Adipocyte (in vitro differentiated cells): Measurements from ENCODE around the gene SMPDL3B.

Source experiments
- DNase-seq: peaks from one replicate; pipeline ENCODE4 v3.0.0-alpha.2; 2015; ENCODE audit warnings: low read depth
- H3K27me3 ChIP-seq: replicated peaks from 2 replicates; pipeline ENCODE4 v1.7.0; 2013; ENCODE audit warnings: mild to moderate bottlenecking, low read length, moderate library complexity; ENCODE audit not compliant: control insufficient read depth, insufficient read depth
- H3K36me3 ChIP-seq: 2 replicates; pipeline ENCODE4 v1.7.0; 2013; ENCODE audit warnings: low read length, mild to moderate bottlenecking, moderate library complexity; ENCODE audit not compliant: control insufficient read depth, insufficient read depth, severe bottlenecking
- H3K4me1 ChIP-seq: 2 replicates; pipeline ENCODE4 v1.7.0; 2013; ENCODE audit warnings: mild to moderate bottlenecking, low read length, moderate library complexity; ENCODE audit not compliant: control insufficient read depth, insufficient read depth
- H3K4me3 ChIP-seq: 2 replicates; pipeline ENCODE4 v1.7.0; 2013; ENCODE audit warnings: mild to moderate bottlenecking, low read length, moderate library complexity
- H3K9ac ChIP-seq: 2 replicates; pipeline ENCODE4 v1.7.0; 2013; ENCODE audit warnings: mild to moderate bottlenecking, low read length, moderate library complexity
- H3K9me3 ChIP-seq: 2 replicates; pipeline ENCODE4 v1.7.0; 2013; ENCODE audit warnings: mild to moderate bottlenecking, low read length, moderate library complexity; ENCODE audit not compliant: control insufficient read depth

SMPDL3B gene, protein sequence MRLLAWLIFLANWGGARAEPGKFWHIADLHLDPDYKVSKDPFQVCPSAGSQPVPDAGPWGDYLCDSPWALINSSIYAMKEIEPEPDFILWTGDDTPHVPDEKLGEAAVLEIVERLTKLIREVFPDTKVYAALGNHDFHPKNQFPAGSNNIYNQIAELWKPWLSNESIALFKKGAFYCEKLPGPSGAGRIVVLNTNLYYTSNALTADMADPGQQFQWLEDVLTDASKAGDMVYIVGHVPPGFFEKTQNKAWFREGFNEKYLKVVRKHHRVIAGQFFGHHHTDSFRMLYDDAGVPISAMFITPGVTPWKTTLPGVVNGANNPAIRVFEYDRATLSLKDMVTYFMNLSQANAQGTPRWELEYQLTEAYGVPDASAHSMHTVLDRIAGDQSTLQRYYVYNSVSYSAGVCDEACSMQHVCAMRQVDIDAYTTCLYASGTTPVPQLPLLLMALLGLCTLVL

DNA sequence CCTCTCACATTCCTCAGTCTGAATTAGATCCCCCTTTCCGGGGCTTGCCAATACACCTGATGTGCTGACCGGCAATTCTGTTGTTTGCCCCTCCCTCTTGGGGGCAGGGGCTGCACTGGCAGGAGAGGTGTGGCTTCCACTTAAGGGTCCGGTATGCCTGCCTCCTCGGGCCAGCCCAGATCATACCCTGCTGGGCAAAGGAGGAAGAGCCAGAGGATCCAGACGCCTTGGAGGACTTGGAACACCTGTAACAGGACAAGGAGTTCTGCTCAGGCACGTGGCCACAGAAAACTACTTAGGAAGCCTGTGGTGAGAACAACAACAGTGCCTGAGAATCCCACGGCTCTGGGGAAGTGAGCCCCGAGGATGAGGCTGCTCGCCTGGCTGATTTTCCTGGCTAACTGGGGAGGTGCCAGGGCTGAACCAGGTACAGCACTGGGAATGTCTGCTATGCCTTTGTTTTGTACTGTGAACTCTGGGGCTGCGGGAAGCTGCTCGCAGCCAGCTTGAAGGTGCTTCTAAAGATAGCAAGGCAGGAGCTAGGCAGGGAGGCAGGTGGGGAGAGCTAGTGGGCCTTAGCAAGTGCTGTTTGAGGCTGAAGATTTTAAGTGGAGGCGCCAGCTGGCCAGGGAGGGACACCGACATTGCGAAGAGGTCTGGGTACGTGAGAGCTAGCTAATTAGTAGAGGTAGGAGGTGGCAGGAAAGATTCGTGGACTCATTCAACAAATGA lies at the start of gene SMPDL3B:
TSS of gene SMPDL3B (plus strand) at position 183 of the 732 bp plus-strand sequence. CDS start at position 367, 184 bp downstream.
- peak; percentile 4 for DNase-seq
- Histone ChIP-seq H3K4me3 (no peak within 1 kb of the TSS), H3K9ac (no peak within 1 kb of the TSS), H3K9me3 (no peaks in the 10 kb centered on the region), H3K4me1 (peaks cover 4% of the 10 kb centered on the region), H3K27me3 (peaks cover 16% of the 10 kb centered on the region), H3K36me3 (no peaks in the 10 kb centered on the region)

DNA sequence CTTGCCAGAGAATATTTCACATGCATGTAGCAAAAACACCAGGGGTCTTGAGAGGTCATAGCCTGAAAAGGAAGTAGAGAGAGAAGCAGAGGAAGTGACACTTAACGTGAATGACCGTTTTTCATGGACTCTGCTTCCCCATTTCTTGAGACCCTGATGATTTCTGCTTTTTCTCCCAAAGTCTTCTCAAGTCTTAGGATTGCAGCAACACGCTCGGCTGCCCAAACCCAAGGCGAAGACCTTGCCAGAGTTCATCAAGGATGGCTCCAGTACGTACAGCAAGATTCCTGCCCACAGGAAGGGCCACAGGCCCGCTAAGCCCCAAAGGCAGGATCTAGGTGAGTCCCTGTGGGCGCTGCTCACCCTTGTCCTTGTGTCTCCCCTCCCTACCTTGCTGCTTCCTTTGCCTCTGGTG lies 49.7 kb upstream of the SMPDL3B start:
- Histone ChIP-seq H3K4me3 (no peak overlapping the region), H3K9ac (no peak overlapping the region), H3K4me1 (no peaks in the 10 kb centered on the region), H3K27me3 (no peaks in the 10 kb centered on the region), H3K9me3 (no peaks in the 10 kb centered on the region), H3K36me3 (peaks cover 47% of the 10 kb centered on the region)
- DNase-seq: no peak

DNA sequence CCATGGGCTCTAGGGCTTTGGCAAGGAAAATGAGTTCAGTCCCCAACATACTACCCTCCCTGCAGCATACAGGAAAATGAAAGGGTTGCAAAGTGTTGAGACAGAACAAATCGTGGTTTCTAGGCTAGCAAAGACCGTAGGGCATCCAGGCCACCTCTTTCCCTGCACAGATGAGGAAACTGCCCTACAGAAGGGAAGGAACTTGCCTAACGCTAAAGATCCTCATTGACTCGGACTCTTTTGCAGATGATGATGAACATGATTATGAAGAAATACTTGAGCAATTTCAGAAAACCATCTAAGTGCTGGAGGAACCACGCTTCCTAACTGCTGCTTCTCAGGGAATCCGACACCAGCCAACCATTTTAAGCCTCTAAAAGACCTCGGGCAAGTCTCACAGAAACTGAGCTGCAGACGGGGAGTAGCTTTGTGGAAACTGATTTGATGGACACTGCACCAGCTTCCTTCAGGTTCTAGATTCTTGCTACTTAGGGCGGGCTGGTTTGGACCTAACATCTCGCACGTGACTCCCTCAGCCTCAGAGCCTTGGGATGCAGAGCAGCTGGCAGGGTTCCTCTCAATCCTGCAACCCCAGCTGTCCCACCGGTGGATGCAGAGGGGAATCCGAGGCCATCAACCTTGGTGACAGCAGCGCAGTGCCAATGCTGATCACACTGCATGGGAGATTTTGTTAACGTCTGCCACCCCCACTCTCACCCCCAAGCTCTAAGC lies 49.0 kb upstream of the SMPDL3B start:
- Histone ChIP-seq H3K9me3 (no peaks in the 10 kb centered on the region), H3K4me3 (no peak overlapping the region), H3K4me1 (peaks cover 3% of the 10 kb centered on the region), H3K27me3 (no peaks in the 10 kb centered on the region), H3K36me3 (peaks cover 47% of the 10 kb centered on the region), H3K9ac (no peak overlapping the region)
- no peak for DNase-seq

DNA sequence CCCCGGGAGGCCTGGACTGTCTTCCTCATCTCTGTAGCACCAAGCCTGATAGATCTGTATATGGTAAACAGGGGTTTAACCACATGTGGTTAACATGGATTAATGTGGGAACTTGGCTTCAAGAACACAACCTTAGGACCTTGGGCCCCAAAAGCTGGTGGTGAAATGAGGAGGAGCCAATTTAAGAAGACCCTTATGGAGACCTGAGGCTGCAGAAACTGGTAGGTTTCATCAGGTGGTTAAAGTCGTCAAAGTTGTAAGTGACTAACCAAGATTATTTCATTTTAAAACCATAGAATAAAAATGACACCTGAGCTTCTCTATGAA lies 48.5 kb upstream of the SMPDL3B start:
- Histone ChIP-seq H3K36me3 (peaks cover 52% of the 10 kb centered on the region), H3K9me3 (no peaks in the 10 kb centered on the region), H3K4me1 (peaks cover 3% of the 10 kb centered on the region), H3K27me3 (no peaks in the 10 kb centered on the region), H3K9ac (no peak overlapping the region), H3K4me3 (no peak overlapping the region)
- DNase-seq: no peak

DNA sequence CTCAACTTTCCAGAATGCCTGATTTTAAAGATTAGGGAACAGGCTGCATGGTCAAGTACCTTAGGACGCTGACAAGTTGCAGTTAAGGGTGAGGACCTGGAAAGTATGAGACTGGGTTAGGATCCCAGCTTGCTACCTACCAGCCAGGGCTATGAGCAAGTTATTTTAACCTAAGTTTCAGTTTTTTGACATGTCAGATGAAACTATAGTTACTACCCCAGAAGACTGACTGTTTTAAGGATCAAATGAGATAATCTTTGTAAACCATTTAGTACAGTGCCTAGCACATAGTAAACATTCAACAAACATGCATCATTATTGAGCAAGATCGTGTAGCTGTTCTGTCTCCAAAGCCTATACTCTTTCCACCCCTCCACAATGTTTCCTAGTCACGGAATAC lies 48.1 kb upstream of the SMPDL3B start:
- Histone ChIP-seq H3K9ac (no peak overlapping the region), H3K4me1 (peaks cover 3% of the 10 kb centered on the region), H3K36me3 (peaks cover 57% of the 10 kb centered on the region), H3K27me3 (no peaks in the 10 kb centered on the region), H3K4me3 (no peak overlapping the region), H3K9me3 (no peaks in the 10 kb centered on the region)
- no peak for DNase-seq

DNA sequence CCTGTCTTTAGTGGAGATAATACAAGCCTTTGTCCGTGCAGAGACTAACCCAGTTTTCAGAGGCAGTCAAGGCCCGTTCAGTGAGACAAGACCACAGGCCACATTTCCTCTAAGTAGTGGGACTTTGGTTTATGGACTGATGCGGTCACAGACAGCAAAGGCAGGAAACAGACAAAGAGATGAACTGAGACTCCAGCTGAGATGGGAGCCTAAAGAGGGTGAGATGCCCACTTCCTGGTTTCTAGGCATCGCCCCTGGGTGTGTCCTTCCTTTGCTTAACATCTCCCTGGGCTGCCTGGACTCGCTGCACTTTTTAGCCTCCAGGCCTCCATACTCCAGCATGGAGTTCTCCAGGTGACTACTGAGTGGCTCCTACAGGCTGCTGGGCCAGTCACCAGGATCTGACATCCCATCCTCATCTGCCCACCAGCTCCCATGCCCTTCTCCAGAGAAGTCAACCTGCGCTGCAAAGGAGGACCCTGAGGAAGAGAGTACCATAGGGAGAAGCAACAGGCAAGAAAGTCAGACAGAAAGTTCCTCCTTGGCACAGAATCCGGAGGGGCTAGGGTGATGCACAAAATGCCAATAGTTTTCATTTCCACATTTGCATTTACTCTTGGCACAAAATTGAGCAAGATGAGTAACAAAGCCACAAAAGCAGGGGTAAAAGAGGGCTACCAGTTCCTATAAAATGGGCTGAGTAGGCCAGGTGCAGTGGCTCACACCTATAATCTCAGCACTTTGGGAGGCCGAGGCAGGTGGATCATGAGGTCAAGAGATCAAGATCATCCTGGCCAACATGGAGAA lies 47.4 kb upstream of the SMPDL3B start:
- no peak for DNase-seq
- no peak overlapping the region for H3K9ac ChIP-seq
- H3K9me3 ChIP-seq: no peaks in the 10 kb centered on the region
- no peak overlapping the region for H3K4me3 ChIP-seq
- H3K4me1 ChIP-seq: peaks cover 3% of the 10 kb centered on the region
- H3K27me3 ChIP-seq: no peaks in the 10 kb centered on the region
- H3K36me3 ChIP-seq: peaks cover 62% of the 10 kb centered on the region

DNA sequence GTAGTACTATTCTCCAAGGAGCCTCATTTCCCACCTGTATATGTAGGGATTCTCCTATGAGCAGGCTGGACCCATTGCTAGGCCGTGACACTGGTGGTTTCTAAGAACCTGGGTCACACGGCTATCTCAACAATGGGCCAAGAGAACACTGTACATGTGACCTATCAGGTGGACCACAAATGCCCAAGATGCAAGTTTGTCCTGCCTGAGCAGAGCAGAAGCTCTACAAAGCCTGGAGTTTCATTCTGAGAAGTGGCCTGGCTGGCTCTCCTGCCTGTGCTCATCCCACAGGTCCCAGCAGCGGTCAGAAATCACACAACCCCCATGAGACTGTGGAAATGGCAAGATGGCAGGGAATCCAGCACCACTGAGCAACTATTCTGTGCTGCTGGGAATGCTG lies 45.3 kb upstream of the SMPDL3B start:
- H3K36me3 ChIP-seq: peaks cover 64% of the 10 kb centered on the region
- H3K4me1 ChIP-seq: peaks cover 3% of the 10 kb centered on the region
- H3K4me3 ChIP-seq: no peak overlapping the region
- H3K27me3 ChIP-seq: no peaks in the 10 kb centered on the region
- H3K9me3 ChIP-seq: no peaks in the 10 kb centered on the region
- DNase-seq: no peak
- no peak overlapping the region for H3K9ac ChIP-seq

DNA sequence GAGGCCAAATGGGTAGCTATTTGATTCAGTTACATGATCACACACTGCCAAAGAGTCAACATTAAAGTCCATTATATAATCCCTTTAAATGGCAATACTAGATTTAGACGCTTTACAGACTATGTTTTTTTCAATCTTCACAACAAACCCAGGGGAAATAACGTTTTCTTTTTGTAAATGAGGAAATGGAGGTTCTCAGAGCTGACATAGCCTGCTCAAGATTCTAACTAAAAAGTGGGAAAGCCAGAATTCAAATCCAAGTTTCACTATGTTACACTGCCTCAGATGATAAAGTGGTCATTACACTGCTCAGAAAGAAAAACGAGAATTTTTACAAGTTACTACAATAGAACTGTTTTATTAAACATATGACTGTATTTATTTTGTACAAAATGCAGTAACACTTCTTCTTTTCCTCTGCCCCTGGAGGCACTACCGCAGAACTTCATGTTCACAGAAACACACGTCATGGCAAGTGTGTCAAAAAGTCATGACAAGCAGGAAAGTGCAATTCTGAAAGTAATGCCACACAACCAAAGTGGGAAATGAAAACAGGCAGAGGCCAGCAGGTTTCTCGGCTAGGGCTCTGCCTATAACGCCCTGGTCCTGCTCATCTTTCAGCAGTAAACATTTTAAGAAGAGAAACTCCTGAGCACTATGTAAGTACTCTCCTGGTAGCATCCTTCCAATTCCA lies 43.5 kb upstream of the SMPDL3B start:
- Histone ChIP-seq H3K4me1 (peaks cover 3% of the 10 kb centered on the region), H3K36me3 (peaks cover 66% of the 10 kb centered on the region), H3K9me3 (no peaks in the 10 kb centered on the region), H3K27me3 (no peaks in the 10 kb centered on the region), H3K4me3 (no peak overlapping the region), H3K9ac (no peak overlapping the region)
- no peak for DNase-seq

DNA sequence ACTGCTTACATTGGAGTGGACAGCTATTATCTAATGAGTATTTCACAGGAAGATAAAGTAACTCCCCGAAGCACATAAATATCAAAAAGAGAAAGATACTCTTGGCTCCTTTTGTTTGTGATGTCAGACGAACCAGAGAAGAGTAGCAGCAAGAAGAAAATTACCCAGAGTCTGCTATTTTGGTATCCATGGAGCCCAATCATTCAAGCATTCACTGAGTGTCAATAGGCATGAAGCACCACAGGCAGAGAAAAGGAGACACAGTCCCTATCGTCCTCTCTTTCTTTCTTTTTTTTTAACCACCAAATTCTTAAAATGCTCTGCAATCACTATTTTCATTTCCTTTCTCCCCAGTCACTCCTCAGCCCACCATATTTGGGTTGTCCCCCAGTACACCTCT lies 40.3 kb upstream of the SMPDL3B start:
- Histone ChIP-seq H3K9ac (no peak overlapping the region), H3K27me3 (no peaks in the 10 kb centered on the region), H3K4me1 (peaks cover 3% of the 10 kb centered on the region), H3K36me3 (peaks cover 65% of the 10 kb centered on the region), H3K4me3 (no peak overlapping the region), H3K9me3 (no peaks in the 10 kb centered on the region)
- DNase-seq: no peak

DNA sequence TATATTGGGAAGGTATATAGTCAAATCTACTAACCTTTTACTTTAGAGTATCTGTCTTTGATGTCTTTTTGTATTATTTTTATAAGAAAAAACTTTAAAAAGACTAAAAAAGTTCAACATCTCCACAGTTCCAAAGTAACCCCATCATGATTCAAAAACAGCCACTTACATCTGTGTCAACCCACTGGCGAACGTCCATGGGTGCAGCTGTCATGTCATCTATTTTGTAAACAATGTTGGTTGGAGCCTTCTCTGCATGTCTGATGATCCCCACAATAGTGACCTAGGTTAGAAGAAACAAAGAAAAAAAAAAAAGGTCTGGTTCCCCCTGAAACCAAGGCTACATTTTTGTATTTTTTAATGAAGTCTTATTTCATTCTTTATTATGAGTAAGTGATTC lies 28.0 kb upstream of the SMPDL3B start:
- Histone ChIP-seq H3K9ac (no peak overlapping the region), H3K4me3 (no peak overlapping the region), H3K36me3 (peaks cover 49% of the 10 kb centered on the region), H3K27me3 (no peaks in the 10 kb centered on the region), H3K9me3 (no peaks in the 10 kb centered on the region), H3K4me1 (peaks cover 11% of the 10 kb centered on the region)
- no peak for DNase-seq
